Measurements from ENCODE around the gene PPRC1. TPM values are rescaled to one million over a fixed set of nuclear protein-coding genes. Genes with fewer than 3 reads are reported as not detected.

The PPRC1 gene
- total RNA-seq, 1 experiment from 2014 or later, result 43.9 TPM

DNA sequence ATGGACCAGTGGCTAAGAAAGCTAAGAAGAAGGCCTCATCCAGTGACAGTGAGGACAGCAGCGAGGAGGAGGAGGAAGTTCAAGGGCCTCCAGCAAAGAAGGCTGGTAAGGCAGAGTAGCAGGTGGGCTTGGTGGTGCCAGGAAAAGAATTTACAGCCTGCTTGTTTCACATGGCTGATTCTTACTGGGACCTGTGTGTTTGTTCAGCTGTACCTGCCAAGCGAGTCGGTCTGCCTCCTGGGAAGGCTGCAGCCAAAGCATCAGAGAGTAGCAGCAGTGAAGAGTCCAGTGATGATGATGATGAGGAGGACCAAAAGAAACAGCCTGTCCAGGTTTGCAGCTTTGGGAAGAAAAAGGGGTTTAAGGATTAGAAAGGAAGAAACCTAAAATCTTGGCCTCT is 24.4 kb downstream of the PPRC1 start:
- no TSS peak for BruUV-seq (replicated peaks)
- no peak overlapping the region for H3K27ac Mint-ChIP-seq (ENCODE audit: unreplicated experiment)
- TF ChIP-seq, protein P1, sequence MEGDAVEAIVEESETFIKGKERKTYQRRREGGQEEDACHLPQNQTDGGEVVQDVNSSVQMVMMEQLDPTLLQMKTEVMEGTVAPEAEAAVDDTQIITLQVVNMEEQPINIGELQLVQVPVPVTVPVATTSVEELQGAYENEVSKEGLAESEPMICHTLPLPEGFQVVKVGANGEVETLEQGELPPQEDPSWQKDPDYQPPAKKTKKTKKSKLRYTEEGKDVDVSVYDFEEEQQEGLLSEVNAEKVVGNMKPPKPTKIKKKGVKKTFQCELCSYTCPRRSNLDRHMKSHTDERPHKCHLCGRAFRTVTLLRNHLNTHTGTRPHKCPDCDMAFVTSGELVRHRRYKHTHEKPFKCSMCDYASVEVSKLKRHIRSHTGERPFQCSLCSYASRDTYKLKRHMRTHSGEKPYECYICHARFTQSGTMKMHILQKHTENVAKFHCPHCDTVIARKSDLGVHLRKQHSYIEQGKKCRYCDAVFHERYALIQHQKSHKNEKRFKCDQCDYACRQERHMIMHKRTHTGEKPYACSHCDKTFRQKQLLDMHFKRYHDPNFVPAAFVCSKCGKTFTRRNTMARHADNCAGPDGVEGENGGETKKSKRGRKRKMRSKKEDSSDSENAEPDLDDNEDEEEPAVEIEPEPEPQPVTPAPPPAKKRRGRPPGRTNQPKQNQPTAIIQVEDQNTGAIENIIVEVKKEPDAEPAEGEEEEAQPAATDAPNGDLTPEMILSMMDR (IDR thresholded peaks at IDR 0.05; ENCODE audit: unreplicated experiment), result no peak
- intact Hi-C loops (cut with micrococcal nuclease; ENCODE audit: unreplicated experiment), result no loop called here
- no peak for DNase-seq
- H3K4me3 Mint-ChIP-seq (ENCODE audit: low read depth, unreplicated experiment), result no peak overlapping the region
- H3K36me3 Mint-ChIP-seq (ENCODE audit: insufficient read depth, unreplicated experiment), result peaks cover 58% of the 10 kb centered on the region
- CTCF ChIA-PET, result interaction anchor here (1.3 kb wide), 1 partner anchor 12 kb away, joined by 5 read pairs; no protein-coding TSS in a partner anchor
- no peaks in the 10 kb centered on the region for H3K27me3 Mint-ChIP-seq (ENCODE audit: unreplicated experiment)
- peaks cover 9% of the 10 kb centered on the region for H3K4me1 Mint-ChIP-seq (ENCODE audit: low read depth, unreplicated experiment)
- no peaks in the 10 kb centered on the region for H3K9me3 Mint-ChIP-seq (ENCODE audit: low read depth, unreplicated experiment)

GRCh38 chr10:102159051-102159597 is 26.3 kb downstream of the PPRC1 start:
- Mint-ChIP-seq H3K4me1 (ENCODE audit: low read depth, unreplicated experiment) (peaks cover 9% of the 10 kb centered on the region), H3K4me3 (ENCODE audit: low read depth, unreplicated experiment) (no peak overlapping the region), H3K27ac (ENCODE audit: unreplicated experiment) (no peak overlapping the region), H3K27me3 (ENCODE audit: unreplicated experiment) (no peaks in the 10 kb centered on the region), H3K36me3 (ENCODE audit: insufficient read depth, unreplicated experiment) (peaks cover 46% of the 10 kb centered on the region), H3K9me3 (ENCODE audit: low read depth, unreplicated experiment) (no peaks in the 10 kb centered on the region)
- CTCF ChIA-PET, result no interaction called here
- BruUV-seq (replicated peaks), result no TSS peak
- intact Hi-C loops (cut with micrococcal nuclease; ENCODE audit: unreplicated experiment), result no loop called here
- DNase-seq, result no peak
- TF ChIP-seq, protein P1 (IDR thresholded peaks at IDR 0.05; ENCODE audit: unreplicated experiment), result no peak

GRCh38 chr10:102159831-102160230 is 27.0 kb downstream of the PPRC1 start:
- intact Hi-C loops (cut with micrococcal nuclease; ENCODE audit: unreplicated experiment), result no loop called here
- no peak overlapping the region for H3K4me3 Mint-ChIP-seq (ENCODE audit: low read depth, unreplicated experiment)
- TF ChIP-seq, protein P1 (IDR thresholded peaks at IDR 0.05; ENCODE audit: unreplicated experiment), result no peak
- no TSS peak for BruUV-seq (replicated peaks)
- H3K36me3 Mint-ChIP-seq (ENCODE audit: insufficient read depth, unreplicated experiment), result peaks cover 39% of the 10 kb centered on the region
- H3K27me3 Mint-ChIP-seq (ENCODE audit: unreplicated experiment), result no peaks in the 10 kb centered on the region
- DNase-seq, result no peak
- no peak overlapping the region for H3K27ac Mint-ChIP-seq (ENCODE audit: unreplicated experiment)
- CTCF ChIA-PET, result interaction anchor here (0.6 kb wide), 1 partner anchor 46 kb away, joined by 3 read pairs; no protein-coding TSS in a partner anchor
- H3K9me3 Mint-ChIP-seq (ENCODE audit: low read depth, unreplicated experiment), result no peaks in the 10 kb centered on the region
- H3K4me1 Mint-ChIP-seq (ENCODE audit: low read depth, unreplicated experiment), result peaks cover 9% of the 10 kb centered on the region

DNA sequence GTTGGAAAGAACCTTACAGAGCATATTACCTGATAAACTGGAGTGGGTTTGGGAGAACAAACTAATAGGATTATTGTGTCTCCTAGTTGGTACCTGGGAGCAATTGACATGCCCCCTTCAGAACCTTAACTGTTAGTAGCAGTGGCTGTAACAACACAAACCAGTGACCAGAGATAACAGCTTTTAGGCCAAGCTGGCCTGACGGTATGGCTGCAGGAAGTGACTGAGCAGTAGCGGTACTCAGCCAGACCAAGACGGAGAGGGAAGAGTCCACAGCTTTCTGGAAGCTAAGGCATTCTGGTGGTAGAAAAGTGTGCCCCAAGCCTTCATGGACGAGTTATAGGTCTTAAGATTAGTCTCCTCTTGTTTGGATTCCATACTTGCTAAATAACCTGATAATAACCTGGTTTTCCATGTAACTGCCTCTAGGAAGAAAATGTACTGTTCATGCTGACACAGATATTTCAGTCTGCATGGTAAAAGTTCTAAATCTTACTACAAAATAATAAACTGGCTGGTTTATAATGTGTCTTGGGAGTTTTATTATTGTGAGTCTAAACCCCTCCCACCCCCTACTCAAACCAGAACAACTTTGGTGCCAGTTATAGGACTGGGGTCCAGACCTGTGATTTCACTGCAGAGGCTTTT is 30.6 kb downstream of the PPRC1 start:
- H3K27me3 Mint-ChIP-seq (ENCODE audit: unreplicated experiment), result no peaks in the 10 kb centered on the region
- no peaks in the 10 kb centered on the region for H3K9me3 Mint-ChIP-seq (ENCODE audit: low read depth, unreplicated experiment)
- H3K36me3 Mint-ChIP-seq (ENCODE audit: insufficient read depth, unreplicated experiment), result peaks cover 24% of the 10 kb centered on the region
- DNase-seq, result no peak
- no peak overlapping the region for H3K4me3 Mint-ChIP-seq (ENCODE audit: low read depth, unreplicated experiment)
- no peaks in the 10 kb centered on the region for H3K4me1 Mint-ChIP-seq (ENCODE audit: low read depth, unreplicated experiment)
- intact Hi-C loops (cut with micrococcal nuclease; ENCODE audit: unreplicated experiment), result no loop called here
- BruUV-seq (replicated peaks), result no TSS peak
- CTCF ChIA-PET, result no interaction called here
- TF ChIP-seq, protein P1 (IDR thresholded peaks at IDR 0.05; ENCODE audit: unreplicated experiment), result no peak
- no peak overlapping the region for H3K27ac Mint-ChIP-seq (ENCODE audit: unreplicated experiment)

Measured in Calu3 (cell line).